Measurements from ENCODE around the gene TCF12. TPM values are rescaled to one million over a fixed set of nuclear protein-coding genes. Genes with fewer than 3 reads are reported as not detected.

The TCF12 gene
- total and polyA plus RNA-seq, 2 of the 8 experiments (the other 6 are each of a cell fraction or from before 2014, with no cell fraction given), result 85.8 to 101 TPM

- TF ChIP-seq POU5F1 (IDR thresholded peaks at IDR 0.05; ENCODE audit: low read depth, low read length) (no peak), GTF2F1 (IDR thresholded peaks at IDR 0.05; ENCODE audit: borderline replicate concordance, low read depth, low read length) (no peak), POLR2AphosphoS5 (IDR thresholded peaks at IDR 0.05; ENCODE audit: low read depth, low read length) (no peak), SIX5 (IDR thresholded peaks at IDR 0.05; ENCODE audit: low read depth, low read length) (no peak), JUN (IDR thresholded peaks at IDR 0.05; ENCODE audit: low read depth, low read length) (no peak), POLR2A (IDR thresholded peaks at IDR 0.05; ENCODE audit: control extremely low read depth in 1 of 2, low read depth in 2 of 2, low read length in 2 of 2) (no peak), BCL11A (IDR thresholded peaks at IDR 0.05; ENCODE audit: low read depth in 2 of 2, low read length in 2 of 2) (no peak)
Measured at GRCh38 chr15:57130956-57131355, 212.5 kb downstream of the TCF12 start (continued).
